Measurements from ENCODE around the gene NFATC3.
"Not testable (repeated sequence)": the region's sequence is repeated elsewhere in the genome, so short reads cannot be mapped to it uniquely, and the experiment has no call there.

Gene NFATC3

GRCh38 chr16:68097895-68098294 is 12.7 kb downstream of the NFATC3 start:
- H3K4me3 ChIP-seq (ENCODE audit: low read depth, low read length, poor library complexity, severe bottlenecking) = no peak overlapping the region
- TF ChIP-seq EZH2 (IDR thresholded peaks at IDR 0.05; ENCODE audit: borderline replicate concordance, low read length) (no peak), CTCF (IDR thresholded peaks at IDR 0.05; ENCODE audit: low read length) (no peak)
- H3F3A ChIP-seq (ENCODE audit: insufficient read depth, low read length) = no peaks in the 10 kb centered on the region
- peaks cover 81% of the 10 kb centered on the region for H3K79me2 ChIP-seq (ENCODE audit: insufficient read depth, low read length)
- H3K27me3 ChIP-seq (ENCODE audit: insufficient read depth, low read length) = no peaks in the 10 kb centered on the region
- H3K9me3 ChIP-seq (ENCODE audit: low read length) = 0 out of 2 replicates have a peak, but pooled peaks cover 2% of the 10 kb centered on the region
- peaks cover 4% of the 10 kb centered on the region for H3K4me1 ChIP-seq (ENCODE audit: insufficient read depth, low read length, severe bottlenecking)
- no peak overlapping the region for H3K27ac ChIP-seq (ENCODE audit: low read depth, low read length, poor library complexity, severe bottlenecking)
- H3K4me2 ChIP-seq (ENCODE audit: low read length) = no peak overlapping the region
- H2AFZ ChIP-seq (ENCODE audit: low read length) = no peak overlapping the region
- no peaks in the 10 kb centered on the region; the same call in 1 of the 2 replicates for H4K20me1 ChIP-seq (ENCODE audit: insufficient read depth, low read length)
- H3K9me2 ChIP-seq (ENCODE audit: low read depth, low read length) = no peaks in the 10 kb centered on the region
- no peaks in the 10 kb centered on the region for H3K36me3 ChIP-seq (ENCODE audit: insufficient read depth, low read length)
- no peak overlapping the region for H3K9ac ChIP-seq (ENCODE audit: low read length)

GRCh38 chr16:68100488-68100887 is 15.3 kb downstream of the NFATC3 start:
- H3K36me3 ChIP-seq (ENCODE audit: insufficient read depth, low read length) = no peaks in the 10 kb centered on the region
- H3K4me3 ChIP-seq (ENCODE audit: low read depth, low read length, poor library complexity, severe bottlenecking) = no peak overlapping the region
- TF ChIP-seq CTCF (IDR thresholded peaks at IDR 0.05; ENCODE audit: low read length) (no peak), EZH2 (IDR thresholded peaks at IDR 0.05; ENCODE audit: borderline replicate concordance, low read length) (no peak)
- no peaks in the 10 kb centered on the region for H3K9me2 ChIP-seq (ENCODE audit: low read depth, low read length)
- no peaks in the 10 kb centered on the region for H3K27me3 ChIP-seq (ENCODE audit: insufficient read depth, low read length)
- H3K27ac ChIP-seq (ENCODE audit: low read depth, low read length, poor library complexity, severe bottlenecking) = no peak overlapping the region
- no peak overlapping the region for H3K9ac ChIP-seq (ENCODE audit: low read length)
- peaks cover 74% of the 10 kb centered on the region for H3K79me2 ChIP-seq (ENCODE audit: insufficient read depth, low read length)
- H3K4me1 ChIP-seq (ENCODE audit: insufficient read depth, low read length, severe bottlenecking) = no peaks in the 10 kb centered on the region
- peaks cover 11% of the 10 kb centered on the region for H3K9me3 ChIP-seq (ENCODE audit: low read length)
- H3F3A ChIP-seq (ENCODE audit: insufficient read depth, low read length) = no peaks in the 10 kb centered on the region
- no peaks in the 10 kb centered on the region for H4K20me1 ChIP-seq (ENCODE audit: insufficient read depth, low read length)
- no peak overlapping the region for H2AFZ ChIP-seq (ENCODE audit: low read length)
- no peak overlapping the region for H3K4me2 ChIP-seq (ENCODE audit: low read length)

- H3K9me2 ChIP-seq (ENCODE audit: low read depth, low read length) = no peaks in the 10 kb centered on the region
These were observed 20.4 kb downstream of the NFATC3 start for GRCh38 chr16:68105611-68106010.

GRCh38 chr16:68107230-68107928 is 22.2 kb downstream of the NFATC3 start:
- not testable (repeated sequence) for H3K4me2 ChIP-seq (ENCODE audit: low read length); H3F3A ChIP-seq (ENCODE audit: insufficient read depth, low read length); H3K9ac ChIP-seq (ENCODE audit: low read length); H4K20me1 ChIP-seq (ENCODE audit: insufficient read depth, low read length); H3K9me2 ChIP-seq (ENCODE audit: low read depth, low read length); H3K36me3 ChIP-seq (ENCODE audit: insufficient read depth, low read length); H2AFZ ChIP-seq (ENCODE audit: low read length); H3K4me1 ChIP-seq (ENCODE audit: insufficient read depth, low read length, severe bottlenecking); H3K27me3 ChIP-seq (ENCODE audit: insufficient read depth, low read length); H3K4me3 ChIP-seq (ENCODE audit: low read depth, low read length, poor library complexity, severe bottlenecking); H3K27ac ChIP-seq (ENCODE audit: low read depth, low read length, poor library complexity, severe bottlenecking)
- Histone ChIP-seq H3K9me3 (ENCODE audit: low read length) (peaks cover 17% of the 10 kb centered on the region), H3K79me2 (ENCODE audit: insufficient read depth, low read length) (peaks cover 55% of the 10 kb centered on the region)

More at GRCh38 chr16:68105611-68106010, 20.4 kb downstream of the NFATC3 start:
- no peaks in the 10 kb centered on the region for H3K27me3 ChIP-seq (ENCODE audit: insufficient read depth, low read length)
- no peak overlapping the region for H3K4me2 ChIP-seq (ENCODE audit: low read length)
- H2AFZ ChIP-seq (ENCODE audit: low read length) = no peak overlapping the region
- no peaks in the 10 kb centered on the region for H3K4me1 ChIP-seq (ENCODE audit: insufficient read depth, low read length, severe bottlenecking)
- H3K4me3 ChIP-seq (ENCODE audit: low read depth, low read length, poor library complexity, severe bottlenecking) = no peak overlapping the region
- no peak overlapping the region for H3K9ac ChIP-seq (ENCODE audit: low read length)
- no peak overlapping the region for H3K27ac ChIP-seq (ENCODE audit: low read depth, low read length, poor library complexity, severe bottlenecking)
- TF ChIP-seq EZH2 (IDR thresholded peaks at IDR 0.05; ENCODE audit: borderline replicate concordance, low read length) = no peak
- no peak for TF ChIP-seq CTCF (IDR thresholded peaks at IDR 0.05; ENCODE audit: low read length)
- H3K9me3 ChIP-seq (ENCODE audit: low read length) = peaks cover 19% of the 10 kb centered on the region
- H3F3A ChIP-seq (ENCODE audit: insufficient read depth, low read length) = no peaks in the 10 kb centered on the region
- peaks cover 61% of the 10 kb centered on the region for H3K79me2 ChIP-seq (ENCODE audit: insufficient read depth, low read length)
- no peaks in the 10 kb centered on the region for H4K20me1 ChIP-seq (ENCODE audit: insufficient read depth, low read length)
- no peaks in the 10 kb centered on the region; the same call in 1 of the 2 replicates for H3K36me3 ChIP-seq (ENCODE audit: insufficient read depth, low read length)

GRCh38 chr16:68109156-68109555 is 24.0 kb downstream of the NFATC3 start:
- H3K9ac ChIP-seq (ENCODE audit: low read length); H4K20me1 ChIP-seq (ENCODE audit: insufficient read depth, low read length); H3K4me1 ChIP-seq (ENCODE audit: insufficient read depth, low read length, severe bottlenecking); H3K4me2 ChIP-seq (ENCODE audit: low read length); H3K27me3 ChIP-seq (ENCODE audit: insufficient read depth, low read length); H3K4me3 ChIP-seq (ENCODE audit: low read depth, low read length, poor library complexity, severe bottlenecking); H3F3A ChIP-seq (ENCODE audit: insufficient read depth, low read length); H3K9me2 ChIP-seq (ENCODE audit: low read depth, low read length); H2AFZ ChIP-seq (ENCODE audit: low read length); H3K27ac ChIP-seq (ENCODE audit: low read depth, low read length, poor library complexity, severe bottlenecking); H3K36me3 ChIP-seq (ENCODE audit: insufficient read depth, low read length): not testable (repeated sequence)
- Histone ChIP-seq H3K79me2 (ENCODE audit: insufficient read depth, low read length) (peaks cover 57% of the 10 kb centered on the region), H3K9me3 (ENCODE audit: low read length) (peaks cover 12% of the 10 kb centered on the region)
